Measurements from ENCODE around the gene TVP23C.

Gene TVP23C

DNA sequence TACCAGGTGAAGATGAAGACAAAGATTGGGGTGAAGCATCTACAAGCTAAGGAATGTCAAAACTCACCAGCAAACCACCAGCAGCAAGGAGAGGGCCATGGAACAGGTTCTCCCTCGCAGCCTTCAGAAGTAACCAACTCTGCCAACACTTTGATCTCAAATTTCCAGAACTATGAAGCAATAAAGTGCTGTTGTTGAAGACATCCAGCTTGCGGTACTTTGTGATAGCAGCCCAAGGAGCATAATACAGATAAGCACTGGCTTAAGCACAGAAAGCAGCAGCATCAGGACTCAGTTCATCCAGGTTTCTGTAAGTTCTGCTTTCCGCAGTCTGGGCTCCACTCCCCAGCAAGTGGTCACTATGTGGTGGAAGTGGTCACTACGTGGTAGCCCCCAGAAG is 79.9 kb downstream of the TVP23C start:
- Histone ChIP-seq H3K79me2 (ENCODE audit: insufficient read depth, low read length) (no peaks in the 10 kb centered on the region), H3K36me3 (ENCODE audit: low read length) (no peaks in the 10 kb centered on the region)

DNA sequence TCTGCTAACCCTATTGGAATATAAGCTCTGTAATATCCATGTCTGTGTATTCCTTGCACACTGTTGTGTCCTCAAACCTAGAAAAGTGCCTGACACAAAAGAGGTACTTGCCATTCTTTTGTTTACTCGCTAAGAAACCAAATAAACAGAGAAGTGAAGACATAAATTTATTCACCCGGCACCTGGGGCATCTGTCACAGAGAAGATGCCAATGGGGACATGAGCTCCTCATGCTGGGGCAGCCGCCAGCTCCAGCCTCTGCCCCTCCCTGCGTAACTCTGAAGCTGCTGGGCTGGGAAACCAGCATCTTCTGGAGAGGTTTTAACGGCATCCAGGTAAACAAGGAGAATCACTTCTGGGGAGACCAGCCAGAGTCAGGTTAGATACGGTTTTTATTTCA is 80.8 kb downstream of the TVP23C start:
- H2AFZ ChIP-seq (ENCODE audit: low read depth, low read length, severe bottlenecking), result no peak overlapping the region
- H3K79me2 ChIP-seq (ENCODE audit: insufficient read depth, low read length), result no peaks in the 10 kb centered on the region
- no peak overlapping the region for H3K4me2 ChIP-seq (ENCODE audit: low read depth, low read length, poor library complexity, severe bottlenecking)
- H3K27ac ChIP-seq (ENCODE audit: low read depth, low read length), result no peak overlapping the region
- no peaks in the 10 kb centered on the region for H3F3A ChIP-seq (ENCODE audit: insufficient read depth)
- no peak overlapping the region for H3K4me3 ChIP-seq (ENCODE audit: insufficient read depth, low read length, poor library complexity, severe bottlenecking)
- no peak overlapping the region for H3K9ac ChIP-seq (ENCODE audit: low read length)
- H3K27me3 ChIP-seq (ENCODE audit: low read length), result no peaks in the 10 kb centered on the region
- H4K20me1 ChIP-seq (ENCODE audit: low read depth, low read length), result no peaks in the 10 kb centered on the region
- no peaks in the 10 kb centered on the region for H3K9me3 ChIP-seq (ENCODE audit: insufficient read depth, low read length)
- no peaks in the 10 kb centered on the region for H3K9me2 ChIP-seq (replicated peaks; ENCODE audit: insufficient read depth, low read length)
- TF ChIP-seq, protein P1, sequence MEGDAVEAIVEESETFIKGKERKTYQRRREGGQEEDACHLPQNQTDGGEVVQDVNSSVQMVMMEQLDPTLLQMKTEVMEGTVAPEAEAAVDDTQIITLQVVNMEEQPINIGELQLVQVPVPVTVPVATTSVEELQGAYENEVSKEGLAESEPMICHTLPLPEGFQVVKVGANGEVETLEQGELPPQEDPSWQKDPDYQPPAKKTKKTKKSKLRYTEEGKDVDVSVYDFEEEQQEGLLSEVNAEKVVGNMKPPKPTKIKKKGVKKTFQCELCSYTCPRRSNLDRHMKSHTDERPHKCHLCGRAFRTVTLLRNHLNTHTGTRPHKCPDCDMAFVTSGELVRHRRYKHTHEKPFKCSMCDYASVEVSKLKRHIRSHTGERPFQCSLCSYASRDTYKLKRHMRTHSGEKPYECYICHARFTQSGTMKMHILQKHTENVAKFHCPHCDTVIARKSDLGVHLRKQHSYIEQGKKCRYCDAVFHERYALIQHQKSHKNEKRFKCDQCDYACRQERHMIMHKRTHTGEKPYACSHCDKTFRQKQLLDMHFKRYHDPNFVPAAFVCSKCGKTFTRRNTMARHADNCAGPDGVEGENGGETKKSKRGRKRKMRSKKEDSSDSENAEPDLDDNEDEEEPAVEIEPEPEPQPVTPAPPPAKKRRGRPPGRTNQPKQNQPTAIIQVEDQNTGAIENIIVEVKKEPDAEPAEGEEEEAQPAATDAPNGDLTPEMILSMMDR (IDR thresholded peaks at IDR 0.05; ENCODE audit: insufficient read depth, low read length, poor library complexity, severe bottlenecking), result no peak
- no peak for TF ChIP-seq EZH2phosphoT487 (conservative IDR thresholded peaks at IDR 0.05; ENCODE audit: low read length)
- H3K36me3 ChIP-seq (ENCODE audit: low read length), result no peaks in the 10 kb centered on the region

More for the DNA sequence above, 79.9 kb downstream of the TVP23C start:
- Histone ChIP-seq H3K9ac (ENCODE audit: low read length) (no peak overlapping the region), H3K9me2 (replicated peaks; ENCODE audit: insufficient read depth, low read length) (no peaks in the 10 kb centered on the region), H3K9me3 (ENCODE audit: insufficient read depth, low read length) (no peaks in the 10 kb centered on the region), H3K27me3 (ENCODE audit: low read length) (no peaks in the 10 kb centered on the region), H3K4me2 (ENCODE audit: low read depth, low read length, poor library complexity, severe bottlenecking) (no peak overlapping the region), H3K4me3 (ENCODE audit: insufficient read depth, low read length, poor library complexity, severe bottlenecking) (no peak overlapping the region), H2AFZ (ENCODE audit: low read depth, low read length, severe bottlenecking) (no peak overlapping the region), H3K27ac (ENCODE audit: low read depth, low read length) (no peak overlapping the region), H4K20me1 (ENCODE audit: low read depth, low read length) (no peaks in the 10 kb centered on the region), H3F3A (ENCODE audit: insufficient read depth) (no peaks in the 10 kb centered on the region)
- TF ChIP-seq, protein P1 (IDR thresholded peaks at IDR 0.05; ENCODE audit: insufficient read depth, low read length, poor library complexity, severe bottlenecking), result no peak
- no peak for TF ChIP-seq EZH2phosphoT487 (conservative IDR thresholded peaks at IDR 0.05; ENCODE audit: low read length)

DNA sequence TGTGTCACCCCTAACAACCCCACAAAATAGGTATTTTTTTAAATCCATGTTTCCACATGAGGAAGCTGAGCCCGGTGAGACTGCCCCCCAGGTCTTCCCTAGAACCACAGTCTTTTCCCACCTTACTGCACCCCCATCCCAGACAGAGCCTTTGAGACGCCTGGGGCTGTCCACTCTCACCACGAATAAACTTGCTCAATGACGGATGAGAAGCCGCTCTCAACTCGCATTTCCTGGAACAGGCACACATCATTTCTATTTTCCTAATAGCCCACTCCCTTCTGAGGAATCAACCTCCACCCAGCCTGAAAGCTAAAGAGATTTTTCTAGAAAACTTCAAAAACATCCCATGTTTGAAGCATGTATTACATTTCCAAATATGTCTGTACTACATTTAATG is 81.8 kb downstream of the TVP23C start:
- Histone ChIP-seq H3F3A (ENCODE audit: insufficient read depth) (no peaks in the 10 kb centered on the region), H3K27ac (ENCODE audit: low read depth, low read length) (no peak overlapping the region), H2AFZ (ENCODE audit: low read depth, low read length, severe bottlenecking) (no peak overlapping the region), H3K9me3 (ENCODE audit: insufficient read depth, low read length) (no peaks in the 10 kb centered on the region), H3K9me2 (replicated peaks; ENCODE audit: insufficient read depth, low read length) (no peaks in the 10 kb centered on the region), H3K36me3 (ENCODE audit: low read length) (no peaks in the 10 kb centered on the region), H4K20me1 (ENCODE audit: low read depth, low read length) (no peaks in the 10 kb centered on the region), H3K79me2 (ENCODE audit: insufficient read depth, low read length) (no peaks in the 10 kb centered on the region), H3K4me2 (ENCODE audit: low read depth, low read length, poor library complexity, severe bottlenecking) (no peak overlapping the region), H3K9ac (ENCODE audit: low read length) (no peak overlapping the region), H3K4me3 (ENCODE audit: insufficient read depth, low read length, poor library complexity, severe bottlenecking) (no peak overlapping the region), H3K27me3 (ENCODE audit: low read length) (no peaks in the 10 kb centered on the region)
- TF ChIP-seq EZH2phosphoT487 (conservative IDR thresholded peaks at IDR 0.05; ENCODE audit: low read length), result no peak
- TF ChIP-seq, protein P1 (IDR thresholded peaks at IDR 0.05; ENCODE audit: insufficient read depth, low read length, poor library complexity, severe bottlenecking), result no peak
